GM23248 (cell line): ENCODE measurements around the gene ENPP4. TPM values are rescaled to one million over a fixed set of nuclear protein-coding genes. Genes with fewer than 3 reads are reported as not detected.
"Not testable (repeated sequence)": the region's sequence is repeated elsewhere in the genome, so short reads cannot be mapped to it uniquely, and the experiment has no call there.

Experiments used
- DNase-seq: peaks from one replicate; pipeline ENCODE4 v3.0.0-alpha.2; 2015
- H2AFZ ChIP-seq: fragments of 200-600 bp; sonication (generic); 2 replicates; pipeline ENCODE4 v1.6.1; 2016; ENCODE audit warnings: antibody characterized with exemption
- H3F3A ChIP-seq: fragments of 200-600 bp; sonication (generic); 2 replicates; pipeline ENCODE4 v1.6.1; 2016; ENCODE audit warnings: mild to moderate bottlenecking, antibody characterized with exemption, mixed run types; ENCODE audit not compliant: insufficient read depth
- H3K27ac ChIP-seq: fragments of 200-600 bp; sonication (generic); 2 replicates; pipeline ENCODE4 v1.5.1; 2016; ENCODE audit warnings: mild to moderate bottlenecking
- H3K27me3 ChIP-seq: fragments of 200-600 bp; sonication (generic); replicated peaks from 2 replicates; pipeline ENCODE4 v1.6.1; 2016; ENCODE audit warnings: mild to moderate bottlenecking; ENCODE audit not compliant: insufficient read depth
- H3K36me3 ChIP-seq: fragments of 200-600 bp; sonication (generic); 2 replicates; pipeline ENCODE4 v1.6.1; 2016; ENCODE audit warnings: low read depth, mild to moderate bottlenecking
- H3K4me1 ChIP-seq: fragments of 200-600 bp; sonication (generic); 2 replicates; pipeline ENCODE4 v1.6.1; 2016; ENCODE audit warnings: mild to moderate bottlenecking; ENCODE audit not compliant: insufficient read depth
- H3K4me2 ChIP-seq: fragments of 200-600 bp; sonication (generic); one replicate; pipeline ENCODE4 v1.6.1; 2016; ENCODE audit warnings: mild to moderate bottlenecking; ENCODE audit not compliant: unreplicated experiment
- H3K4me3 ChIP-seq: fragments of 200-600 bp; sonication (generic); 2 replicates; pipeline ENCODE4 v1.5.1; 2016; ENCODE audit warnings: mild to moderate bottlenecking
- H3K79me2 ChIP-seq: fragments of 200-600 bp; sonication (generic); 2 replicates; pipeline ENCODE4 v1.6.1; 2016; ENCODE audit warnings: mild to moderate bottlenecking; ENCODE audit not compliant: insufficient read depth
- H3K9ac ChIP-seq: fragments of 200-600 bp; sonication (generic); 2 replicates; pipeline ENCODE4 v1.6.1; 2016; ENCODE audit warnings: mild to moderate bottlenecking
- H3K9me2 ChIP-seq: fragments of 200-600 bp; sonication (generic); 2 replicates; pipeline ENCODE4 v1.6.1; 2016; ENCODE audit warnings: mixed run types, mild to moderate bottlenecking, moderate library complexity; ENCODE audit not compliant: insufficient read depth
- H3K9me3 ChIP-seq: fragments of 200-600 bp; sonication (generic); one replicate; pipeline ENCODE4 v1.6.1; 2017; ENCODE audit warnings: low read depth
- H4K20me1 ChIP-seq: fragments of 200-600 bp; sonication (generic); 2 replicates; pipeline ENCODE4 v1.6.0; 2016; ENCODE audit not compliant: insufficient read depth
- EZH2 ChIP-seq: fragments of 200-600 bp; sonication (generic); IDR thresholded peaks from 2 replicates; pipeline ENCODE4 v1.6.1; 2018; ENCODE audit warnings: antibody characterized with exemption, mild to moderate bottlenecking; ENCODE audit not compliant: insufficient read depth, poor library complexity, severe bottlenecking
- EZH2phosphoT487 ChIP-seq: fragments of 200-600 bp; sonication (generic); IDR thresholded peaks from 2 replicates; pipeline ENCODE4 v1.6.1; 2018; ENCODE audit warnings: antibody characterized with exemption, moderate library complexity, mild to moderate bottlenecking, low read depth; ENCODE audit not compliant: insufficient read depth
- WGBS, 2 experiments: methylation state at CpG; one replicate each; pipeline ENCODE4 v1.1.6; 2015 to 2017; ENCODE audit warnings: low lambda C conversion rate in 2 of 2, low coverage in 1 of 2; ENCODE audit errors: missing lambda C conversion rate in 2 of 2; 5-methylcytosine and 5-hydroxymethylcytosine counted together
- in situ Hi-C: fragments of 300-500 bp; cut with MboI; formaldehyde crosslinking; loops from 2 replicates; pipeline ENCODE4 v1.15.0; 2020
- polyA plus RNA-seq: library from polyadenylated mRNA; unstranded; fragments of >200 nt; fragmentation: Nextera tagmentation; extraction: Ambion mirVana; gene quantifications from 2 replicates; pipeline ENCODE4 v1.2.1, GENCODE V29; 2016
- total RNA-seq: library from RNA; depleted of rRNA; stranded (reverse); fragments of >200 nt; shearing (Covaris generic); gene quantifications from 2 replicates; pipeline ENCODE4 v1.2.3, GENCODE V29; 2014

ENPP4 gene
- total and polyA plus RNA-seq, 2 experiments from 2014 or later: 1.1 to 1.9 TPM

GRCh38 chr6:46128476-46128875, 1.3 kb upstream of the ENPP4 start:
- H2AFZ ChIP-seq: no peak overlapping the region
- H3K9me3 ChIP-seq: no peaks in the 10 kb centered on the region
- 75 to 76% methylated on average over 3 of the region's 3 CpGs for WGBS, 2 experiments
- no peak for TF ChIP-seq EZH2
- TF ChIP-seq EZH2phosphoT487: no peak
- H3K9me2 ChIP-seq: no peaks in the 10 kb centered on the region
- H3K9ac ChIP-seq: no peak overlapping the region
- in situ Hi-C loops: no loop called here
- H3K27me3 ChIP-seq: peaks cover 31% of the 10 kb centered on the region
- H3K36me3 ChIP-seq: no peaks in the 10 kb centered on the region
- H3K4me1 ChIP-seq: no peaks in the 10 kb centered on the region
- no peaks in the 10 kb centered on the region for H4K20me1 ChIP-seq
- no peak overlapping the region for H3K4me3 ChIP-seq
- H3K4me2 ChIP-seq: no peak overlapping the region
- no peaks in the 10 kb centered on the region for H3K79me2 ChIP-seq
- no peak overlapping the region for H3K27ac ChIP-seq
- H3F3A ChIP-seq: no peaks in the 10 kb centered on the region
- no peak for DNase-seq

- TF ChIP-seq EZH2: no peak
- no peak for TF ChIP-seq EZH2phosphoT487
- peak overlapping the region; percentile 79; the same call in 1 of the 2 replicates for H2AFZ ChIP-seq
- H3K27ac ChIP-seq: no peak overlapping the region
- H3F3A ChIP-seq: no peaks in the 10 kb centered on the region
- no peaks in the 10 kb centered on the region for H3K9me3 ChIP-seq
- in situ Hi-C loops: no loop called here
- no peak overlapping the region for H3K9ac ChIP-seq
- WGBS, 2 experiments: 1 to 8% methylated on average over 10 of the region's 10 CpGs
- peak overlapping the region; percentile 67 for H3K4me3 ChIP-seq
- no peaks in the 10 kb centered on the region for H3K4me1 ChIP-seq
- no peaks in the 10 kb centered on the region for H3K9me2 ChIP-seq
- DNase-seq: no peak
- peak overlapping the region; percentile 47 for H3K4me2 ChIP-seq
- no peaks in the 10 kb centered on the region for H3K36me3 ChIP-seq
- peaks cover 31% of the 10 kb centered on the region for H3K27me3 ChIP-seq
- H3K79me2 ChIP-seq: no peaks in the 10 kb centered on the region
- no peaks in the 10 kb centered on the region for H4K20me1 ChIP-seq
Measured at GRCh38 chr6:46129291-46129628, 529 bp upstream of the ENPP4 start.

GRCh38 chr6:46130666-46131065, 877 bp downstream of the ENPP4 start:
- in situ Hi-C loops: no loop called here
- no peak for TF ChIP-seq EZH2
- no peak for TF ChIP-seq EZH2phosphoT487
- 29 to 34% methylated on average over 4 of the region's 4 CpGs for WGBS, 2 experiments
- no peak overlapping the region for H3K27ac ChIP-seq
- H3K4me2 ChIP-seq: no peak overlapping the region
- no peaks in the 10 kb centered on the region for H3K79me2 ChIP-seq
- no peaks in the 10 kb centered on the region for H3K9me2 ChIP-seq
- no peaks in the 10 kb centered on the region for H3F3A ChIP-seq
- no peak overlapping the region for H3K9ac ChIP-seq
- H3K36me3 ChIP-seq: no peaks in the 10 kb centered on the region
- peak; percentile 3 for DNase-seq
- H3K27me3 ChIP-seq: peaks cover 31% of the 10 kb centered on the region
- H4K20me1 ChIP-seq: no peaks in the 10 kb centered on the region
- H3K4me3 ChIP-seq: peak overlapping the region; percentile 67; the same call in 1 of the 2 replicates
- H3K4me1 ChIP-seq: no peaks in the 10 kb centered on the region
- H3K9me3 ChIP-seq: no peaks in the 10 kb centered on the region
- H2AFZ ChIP-seq: 0 out of 2 replicates have a peak overlapping the region, but pooled peaks have one; percentile 79

GRCh38 chr6:46131291-46131690, 1.5 kb downstream of the ENPP4 start:
- H4K20me1 ChIP-seq, H3F3A ChIP-seq, H3K4me1 ChIP-seq, H3K9me3 ChIP-seq, H3K79me2 ChIP-seq, H3K4me3 ChIP-seq, H3K27ac ChIP-seq, H3K9me2 ChIP-seq, H3K4me2 ChIP-seq, H3K36me3 ChIP-seq, H3K9ac ChIP-seq, H2AFZ ChIP-seq, DNase-seq, in situ Hi-C loops: not testable (repeated sequence)
- H3K27me3 ChIP-seq: peaks cover 26% of the 10 kb centered on the region
- 96 to 100% methylated on average over 1 of the region's 1 CpG for WGBS, 2 experiments

- in situ Hi-C loops: no loop called here
- H3K4me3 ChIP-seq: no peak overlapping the region
- no peak overlapping the region for H3K27ac ChIP-seq
- H3K79me2 ChIP-seq: no peaks in the 10 kb centered on the region
- H3K9me2 ChIP-seq: no peaks in the 10 kb centered on the region
- H3F3A ChIP-seq: no peaks in the 10 kb centered on the region
- DNase-seq: no peak
- H4K20me1 ChIP-seq: no peaks in the 10 kb centered on the region
- H3K4me1 ChIP-seq: no peaks in the 10 kb centered on the region
- no peak overlapping the region for H3K4me2 ChIP-seq
- no peaks in the 10 kb centered on the region for H3K9me3 ChIP-seq
- H2AFZ ChIP-seq: no peak overlapping the region
- H3K36me3 ChIP-seq: no peaks in the 10 kb centered on the region
- 58 to 63% methylated on average over 2 of the region's 2 CpGs for WGBS, 2 experiments
- no peak overlapping the region for H3K9ac ChIP-seq
- H3K27me3 ChIP-seq: no peaks in the 10 kb centered on the region; the same call in 1 of the 2 replicates
- TF ChIP-seq EZH2 (no peak), EZH2phosphoT487 (no peak)
Measured at GRCh38 chr6:46134216-46134615, 4.4 kb downstream of the ENPP4 start.
